SK-N-SH treated with all-trans-retinoic acid at 6 μM for 48 hours (cell line): Measurements from ENCODE around the gene STK40.

Experiments
- ATAC-seq: fragments of 200-7000 bp; cut with Tn5 transposase; 3 replicates; pipeline ENCODE4 v1.9.1; 2020; ENCODE audit warnings: mild to moderate bottlenecking, moderate library complexity
- ARNTL ChIP-seq: fragments of 450-650 bp; formaldehyde crosslinking; IDR thresholded peaks from 2 replicates; pipeline ENCODE4 v1.5.0; 2020; ENCODE audit warnings: low read depth, mild to moderate bottlenecking, moderate library complexity, borderline replicate concordance
- BACH2 ChIP-seq: fragments of 250-450 bp; sonication (Bioruptor Pico); IDR thresholded peaks from 2 replicates; pipeline ENCODE4 v1.9.0; 2021; ENCODE audit warnings: mild to moderate bottlenecking, borderline replicate concordance
- CSDC2 ChIP-seq: fragments of 250-450 bp; sonication (Bioruptor Pico); IDR thresholded peaks from 2 replicates; pipeline ENCODE4 v1.5.0; 2020; ENCODE audit warnings: mild to moderate bottlenecking, moderate library complexity
- ESRRG ChIP-seq: fragments of 250-450 bp; sonication (Bioruptor Pico); IDR thresholded peaks from 2 replicates; pipeline ENCODE4 v1.6.1; 2021; ENCODE audit warnings: mild to moderate bottlenecking
- GLIS3 ChIP-seq: fragments of 250-450 bp; sonication (Bioruptor Pico); IDR thresholded peaks from 2 replicates; pipeline ENCODE4 v1.5.0; 2020; ENCODE audit warnings: mild to moderate bottlenecking, moderate library complexity
- ISL1 ChIP-seq: fragments of 250-450 bp; sonication (Bioruptor Pico); IDR thresholded peaks from 2 replicates; pipeline ENCODE4 v2.1.2; 2022; ENCODE audit warnings: mild to moderate bottlenecking, moderate library complexity
- OSR1 ChIP-seq: fragments of 250-450 bp; sonication (Bioruptor Pico); IDR thresholded peaks from 2 replicates; pipeline ENCODE4 v1.8.0; 2022; ENCODE audit warnings: moderate library complexity, mild to moderate bottlenecking, inconsistent platforms
- PPARA ChIP-seq: fragments of 250-450 bp; sonication (Bioruptor Pico); IDR thresholded peaks from 2 replicates; pipeline ENCODE4 v1.5.0; 2020; ENCODE audit warnings: mild to moderate bottlenecking, borderline replicate concordance
- RARB ChIP-seq: fragments of 250-450 bp; sonication (Bioruptor Pico); IDR thresholded peaks from 2 replicates; pipeline ENCODE4 v1.8.0; 2021; ENCODE audit warnings: mild to moderate bottlenecking, moderate library complexity
- SNAI2 ChIP-seq: fragments of 250-450 bp; sonication (Bioruptor Pico); IDR thresholded peaks from 2 replicates; pipeline ENCODE4 v1.5.0; 2020; ENCODE audit warnings: mild to moderate bottlenecking, moderate library complexity
- TCF4 ChIP-seq: fragments of 250-450 bp; sonication (Bioruptor Pico); IDR thresholded peaks from 2 replicates; pipeline ENCODE4 v1.8.0; 2021; ENCODE audit warnings: mild to moderate bottlenecking, moderate library complexity, borderline replicate concordance
- TOX ChIP-seq: fragments of 250-450 bp; sonication (Bioruptor Pico); IDR thresholded peaks from 2 replicates; pipeline ENCODE4 v1.8.0; 2021; ENCODE audit warnings: mild to moderate bottlenecking, moderate library complexity, borderline replicate concordance
- ZFP30 ChIP-seq: fragments of 450-650 bp; formaldehyde crosslinking; IDR thresholded peaks from 2 replicates; pipeline ENCODE4 v1.5.0; 2022; ENCODE audit warnings: mild to moderate bottlenecking, moderate library complexity
- ZNF565 ChIP-seq: fragments of 450-650 bp; formaldehyde crosslinking; conservative IDR thresholded peaks from 2 replicates; pipeline ENCODE4 v1.5.0; 2020; ENCODE audit warnings: low read depth, mild to moderate bottlenecking, moderate library complexity
- ZNF70 ChIP-seq: fragments of 450-650 bp; formaldehyde crosslinking; IDR thresholded peaks from 2 replicates; pipeline ENCODE4 v1.5.0; 2020; ENCODE audit warnings: mild to moderate bottlenecking, moderate library complexity
- ZNF8 ChIP-seq: fragments of 450-650 bp; formaldehyde crosslinking; IDR thresholded peaks from 2 replicates; pipeline ENCODE4 v1.5.0; 2020; ENCODE audit warnings: mild to moderate bottlenecking, moderate library complexity
- TF ChIP-seq, protein P1 (sequence below): fragments of 250-450 bp; sonication (Bioruptor Pico); IDR thresholded peaks from 2 replicates; pipeline ENCODE4 v1.5.1; 2021; ENCODE audit warnings: mild to moderate bottlenecking, moderate library complexity
- TF ChIP-seq, protein P2 (sequence below): fragments of 250-450 bp; sonication (Bioruptor Pico); IDR thresholded peaks from 2 replicates; pipeline ENCODE4 v1.8.0; 2020; ENCODE audit warnings: mild to moderate bottlenecking, moderate library complexity, borderline replicate concordance
- TF ChIP-seq, protein P3 (sequence below): fragments of 250-450 bp; sonication (Bioruptor Pico); IDR thresholded peaks from 2 replicates; pipeline ENCODE4 v1.8.0; 2021; ENCODE audit warnings: low read depth, mild to moderate bottlenecking, moderate library complexity, borderline replicate concordance

Gene STK40

DNA sequence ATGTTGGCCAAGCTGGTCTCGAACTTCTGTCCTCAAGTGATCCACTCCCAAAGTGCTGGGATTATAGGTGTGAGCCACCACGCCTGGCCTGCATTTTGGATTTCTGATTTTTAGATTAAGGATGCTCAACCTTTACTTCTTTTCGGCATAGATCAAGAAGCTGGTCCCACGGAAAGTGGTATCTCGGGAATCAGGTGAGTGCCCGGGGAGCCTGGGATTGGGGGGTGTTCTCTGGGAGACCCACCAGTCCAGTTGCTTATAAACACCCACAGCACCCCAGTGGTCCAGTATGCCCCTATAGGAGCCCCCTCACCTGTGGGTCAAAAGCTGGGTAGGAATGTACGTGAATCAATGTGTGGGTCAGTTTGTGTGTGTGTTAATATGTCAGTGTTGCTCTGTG, 76.3 kb downstream of the STK40 start:
- ATAC-seq = no peak
- TF ChIP-seq ZNF70 (CRISPR knock-in tag) (no peak), ISL1 (CRISPR knock-in tag) (no peak), RARB (CRISPR knock-in tag) (no peak), OSR1 (CRISPR knock-in tag) (no peak)
- TF ChIP-seq, protein P1, sequence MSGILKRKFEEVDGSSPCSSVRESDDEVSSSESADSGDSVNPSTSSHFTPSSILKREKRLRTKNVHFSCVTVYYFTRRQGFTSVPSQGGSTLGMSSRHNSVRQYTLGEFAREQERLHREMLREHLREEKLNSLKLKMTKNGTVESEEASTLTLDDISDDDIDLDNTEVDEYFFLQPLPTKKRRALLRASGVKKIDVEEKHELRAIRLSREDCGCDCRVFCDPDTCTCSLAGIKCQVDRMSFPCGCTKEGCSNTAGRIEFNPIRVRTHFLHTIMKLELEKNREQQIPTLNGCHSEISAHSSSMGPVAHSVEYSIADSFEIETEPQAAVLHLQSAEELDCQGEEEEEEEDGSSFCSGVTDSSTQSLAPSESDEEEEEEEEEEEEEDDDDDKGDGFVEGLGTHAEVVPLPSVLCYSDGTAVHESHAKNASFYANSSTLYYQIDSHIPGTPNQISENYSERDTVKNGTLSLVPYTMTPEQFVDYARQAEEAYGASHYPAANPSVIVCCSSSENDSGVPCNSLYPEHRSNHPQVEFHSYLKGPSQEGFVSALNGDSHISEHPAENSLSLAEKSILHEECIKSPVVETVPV = no peak
- TF ChIP-seq, protein P2, sequence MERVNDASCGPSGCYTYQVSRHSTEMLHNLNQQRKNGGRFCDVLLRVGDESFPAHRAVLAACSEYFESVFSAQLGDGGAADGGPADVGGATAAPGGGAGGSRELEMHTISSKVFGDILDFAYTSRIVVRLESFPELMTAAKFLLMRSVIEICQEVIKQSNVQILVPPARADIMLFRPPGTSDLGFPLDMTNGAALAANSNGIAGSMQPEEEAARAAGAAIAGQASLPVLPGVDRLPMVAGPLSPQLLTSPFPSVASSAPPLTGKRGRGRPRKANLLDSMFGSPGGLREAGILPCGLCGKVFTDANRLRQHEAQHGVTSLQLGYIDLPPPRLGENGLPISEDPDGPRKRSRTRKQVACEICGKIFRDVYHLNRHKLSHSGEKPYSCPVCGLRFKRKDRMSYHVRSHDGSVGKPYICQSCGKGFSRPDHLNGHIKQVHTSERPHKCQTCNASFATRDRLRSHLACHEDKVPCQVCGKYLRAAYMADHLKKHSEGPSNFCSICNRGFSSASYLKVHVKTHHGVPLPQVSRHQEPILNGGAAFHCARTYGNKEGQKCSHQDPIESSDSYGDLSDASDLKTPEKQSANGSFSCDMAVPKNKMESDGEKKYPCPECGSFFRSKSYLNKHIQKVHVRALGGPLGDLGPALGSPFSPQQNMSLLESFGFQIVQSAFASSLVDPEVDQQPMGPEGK (CRISPR knock-in tag) = no peak

DNA sequence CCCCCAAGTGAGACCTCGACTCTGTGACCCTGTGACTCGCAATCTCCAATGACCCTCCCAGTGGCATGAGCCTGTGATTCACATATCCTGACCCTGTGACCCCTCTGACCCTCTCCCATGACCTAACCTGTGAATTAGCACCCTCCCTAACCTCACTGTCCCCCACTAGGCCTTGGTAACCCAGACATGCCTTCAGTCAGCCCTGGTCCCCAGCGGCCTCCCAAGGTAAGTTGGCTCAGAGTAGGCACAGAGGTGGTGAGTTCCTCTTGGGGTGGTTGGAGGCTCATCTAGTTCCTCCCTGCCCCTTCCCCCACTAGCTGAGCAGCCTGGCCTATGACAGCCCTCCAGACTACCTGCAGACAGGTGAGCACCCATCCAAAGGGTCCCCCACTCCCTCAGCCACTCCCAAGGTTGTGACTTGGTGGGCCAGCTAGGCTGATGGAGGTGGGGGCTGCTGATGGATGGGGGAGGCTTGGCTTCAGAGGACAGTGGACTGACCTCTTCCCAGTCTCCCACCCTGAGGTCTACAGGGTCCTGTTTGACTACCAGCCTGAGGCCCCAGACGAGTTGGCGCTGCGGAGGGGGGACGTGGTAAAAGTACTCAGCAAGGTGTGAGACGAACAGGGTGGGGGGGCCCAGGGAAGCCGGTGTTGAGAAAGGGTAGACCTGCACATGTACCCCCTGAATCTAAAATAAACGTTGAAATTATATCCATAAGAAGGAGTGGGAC, 78.0 kb downstream of the STK40 start:
- no peak for TF ChIP-seq PPARA (CRISPR knock-in tag)
- TF ChIP-seq GLIS3 (CRISPR knock-in tag) = no peak
- no peak for TF ChIP-seq BACH2 (CRISPR knock-in tag)
- TF ChIP-seq ZNF565 (CRISPR knock-in tag) = no peak
- TF ChIP-seq, protein P2 (CRISPR knock-in tag) = no peak
- TF ChIP-seq, protein P3, sequence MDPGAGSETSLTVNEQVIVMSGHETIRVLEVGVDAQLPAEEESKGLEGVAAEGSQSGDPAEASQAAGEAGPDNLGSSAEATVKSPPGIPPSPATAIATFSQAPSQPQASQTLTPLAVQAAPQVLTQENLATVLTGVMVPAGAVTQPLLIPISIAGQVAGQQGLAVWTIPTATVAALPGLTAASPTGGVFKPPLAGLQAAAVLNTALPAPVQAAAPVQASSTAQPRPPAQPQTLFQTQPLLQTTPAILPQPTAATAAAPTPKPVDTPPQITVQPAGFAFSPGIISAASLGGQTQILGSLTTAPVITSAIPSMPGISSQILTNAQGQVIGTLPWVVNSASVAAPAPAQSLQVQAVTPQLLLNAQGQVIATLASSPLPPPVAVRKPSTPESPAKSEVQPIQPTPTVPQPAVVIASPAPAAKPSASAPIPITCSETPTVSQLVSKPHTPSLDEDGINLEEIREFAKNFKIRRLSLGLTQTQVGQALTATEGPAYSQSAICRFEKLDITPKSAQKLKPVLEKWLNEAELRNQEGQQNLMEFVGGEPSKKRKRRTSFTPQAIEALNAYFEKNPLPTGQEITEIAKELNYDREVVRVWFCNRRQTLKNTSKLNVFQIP = no peak
- no peak for TF ChIP-seq RARB (CRISPR knock-in tag)
- TF ChIP-seq ISL1 (CRISPR knock-in tag) = no peak
- no peak for TF ChIP-seq ZNF8 (CRISPR knock-in tag)
- TF ChIP-seq SNAI2 = no peak
- TF ChIP-seq, protein P1 = no peak
- TF ChIP-seq TOX = no peak
- TF ChIP-seq CSDC2 = no peak
- TF ChIP-seq ARNTL (CRISPR knock-in tag) = no peak
- TF ChIP-seq ZNF70 (CRISPR knock-in tag) = no peak
- TF ChIP-seq TCF4 (CRISPR knock-in tag) = no peak
- TF ChIP-seq ESRRG = no peak
- no peak for ATAC-seq

DNA sequence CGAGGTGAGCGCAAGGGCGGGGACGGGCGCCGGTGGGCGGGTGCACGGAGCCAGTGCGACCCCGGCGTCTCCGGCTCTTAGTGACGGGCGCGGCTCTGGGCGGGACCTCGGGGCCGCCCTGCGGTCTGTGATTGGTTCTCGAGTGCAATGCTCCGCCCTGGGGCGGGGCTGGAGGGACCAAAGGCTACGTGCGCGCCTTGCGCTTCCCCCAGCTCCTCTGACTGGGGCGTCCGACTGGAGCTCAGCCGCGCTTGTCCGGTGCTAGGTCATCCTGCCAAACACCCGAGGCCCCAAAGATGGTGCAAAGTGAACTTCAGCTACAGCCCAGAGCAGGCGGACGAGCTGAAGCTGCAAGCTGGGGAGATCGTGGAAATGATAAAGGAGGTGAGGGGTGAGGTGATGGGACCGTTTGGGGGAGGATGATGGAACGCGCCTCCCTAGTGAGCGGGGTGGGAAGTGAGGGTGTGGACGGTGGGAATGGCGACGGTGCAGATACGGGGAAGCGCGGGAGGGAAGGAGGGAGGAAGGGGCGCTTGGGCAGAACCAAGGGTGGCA, 78.7 kb downstream of the STK40 start:
- peak; percentile 98 for ATAC-seq
- TF ChIP-seq CSDC2 (no peak), ZNF565 (CRISPR knock-in tag) (no peak), GLIS3 (CRISPR knock-in tag) (no peak), OSR1 (CRISPR knock-in tag) (no peak), ZFP30 (CRISPR knock-in tag) (no peak), ZNF8 (CRISPR knock-in tag) (no peak), ZNF70 (CRISPR knock-in tag) (no peak), RARB (CRISPR knock-in tag) (no peak), TCF4 (CRISPR knock-in tag) (no peak; the same call in 1 of the 2 replicates)
- TF ChIP-seq, protein P1 = no peak
